GM10248 (cell line): ENCODE results near the gene KIF3A.

Experiments used
- CTCF ChIA-PET: fragments of 300-600 bp; sonication (Branson Sonifier 250); formaldehyde crosslinking; extraction: SDS; loops from one replicate; lab custom pipeline; 2021; ENCODE audit warnings: antibody characterized with exemption; lab: Yijun Ruan, JAX
- POLR2A ChIA-PET: fragments of 350-650 bp; sonication (Branson Sonifier 250); formaldehyde crosslinking; extraction: SDS; loops from one replicate; lab custom pipeline; 2020; ENCODE audit warnings: antibody characterized with exemption; lab: Yijun Ruan, JAX
- DNase-seq: peaks from one replicate; pipeline ENCODE4 v3.0.0; 2012; ENCODE audit errors: extremely low spot score
- CTCF ChIP-seq: IDR thresholded peaks from 2 replicates; pipeline ENCODE4 v1.5.1; 2012; ENCODE audit warnings: mild to moderate bottlenecking, low read depth; ENCODE audit errors: extremely low read depth, missing control alignments, control extremely low read depth

The KIF3A gene

GRCh38 chr5:132739232-132739631 lies 1.9 kb upstream of the KIF3A start:
- ChIA-PET POLR2A (no interaction called here), CTCF (interaction anchor here (1.6 to 4.2 kb wide), 4 partner anchors 8 to 81 kb away, joined by 3 to 20 read pairs (median 10); partner anchors contain the start of gene CCNI2)
- no peak for TF ChIP-seq CTCF
- no peak for DNase-seq

DNA sequence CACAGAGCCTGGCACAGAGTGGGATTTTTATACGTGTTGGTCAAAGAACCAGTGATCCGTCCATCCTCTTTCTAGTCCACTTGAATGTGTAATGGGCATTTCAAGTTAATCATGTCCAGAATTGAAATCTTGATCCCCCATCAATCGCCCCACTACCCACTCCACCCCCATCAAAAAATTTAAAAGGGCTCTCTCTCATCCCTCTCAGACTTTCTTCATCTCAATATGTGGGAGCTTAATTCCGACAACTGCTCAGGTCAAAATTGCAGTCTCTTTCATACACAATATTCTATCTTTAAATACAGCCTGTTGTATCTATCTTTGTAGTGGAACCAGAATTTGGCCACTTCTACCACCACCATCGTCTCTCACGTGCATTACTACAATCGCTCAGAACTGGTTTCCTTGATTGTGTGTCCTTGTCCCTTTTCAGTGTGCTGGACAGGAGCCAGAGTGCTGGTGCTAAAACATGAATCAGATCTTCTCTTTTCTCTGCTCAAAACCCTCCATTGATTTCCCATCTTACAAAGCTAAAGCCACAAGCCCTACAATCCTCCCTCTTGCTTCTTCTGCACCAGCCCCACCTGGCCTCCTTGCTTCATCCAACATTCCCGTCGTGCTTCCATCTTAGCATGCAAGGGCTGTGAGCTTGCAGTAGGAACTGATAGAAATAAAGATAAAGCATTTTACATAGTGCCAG lies 786 bp upstream of the KIF3A start:
- POLR2A ChIA-PET, result interaction anchor here (1.2 to 1.3 kb wide), 2 partner anchors 248 to 250 kb away, joined by 3 to 4 read pairs; partner anchors contain the start of gene IRF1
- CTCF ChIA-PET, result interaction anchor here (0.6 to 4.2 kb wide), 12 partner anchors 9 to 82 kb away, joined by 3 to 20 read pairs (median 4); partner anchors contain the start of genes CCNI2 and IL13
- no peak for TF ChIP-seq CTCF
- no peak for DNase-seq

DNA sequence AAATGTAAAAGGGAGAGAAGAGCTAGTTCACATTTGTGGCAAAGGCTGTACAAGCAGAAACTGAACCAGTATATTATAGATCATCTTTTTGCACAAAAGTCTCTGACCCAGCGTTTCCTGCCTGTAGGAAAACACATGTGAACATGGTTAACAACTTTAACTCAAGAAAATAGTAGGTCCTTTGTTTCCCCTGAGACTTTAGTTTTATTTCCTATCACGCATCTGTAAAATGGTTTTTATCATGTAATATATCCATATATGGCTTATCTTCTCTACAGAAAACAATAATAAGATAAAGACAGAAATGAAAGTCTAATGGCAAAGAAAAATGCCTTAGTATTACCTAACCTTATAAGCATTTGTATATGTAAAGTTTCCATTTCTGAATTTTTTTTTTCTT lies 2.7 kb downstream of the KIF3A start:
- no peak for TF ChIP-seq CTCF
- no peak for DNase-seq
- ChIA-PET CTCF (interaction anchor here (1.5 to 10.1 kb wide), 2 partner anchors 17 to 209 kb away, joined by 3 to 51 read pairs; no protein-coding TSS in a partner anchor), POLR2A (no interaction called here)

DNA sequence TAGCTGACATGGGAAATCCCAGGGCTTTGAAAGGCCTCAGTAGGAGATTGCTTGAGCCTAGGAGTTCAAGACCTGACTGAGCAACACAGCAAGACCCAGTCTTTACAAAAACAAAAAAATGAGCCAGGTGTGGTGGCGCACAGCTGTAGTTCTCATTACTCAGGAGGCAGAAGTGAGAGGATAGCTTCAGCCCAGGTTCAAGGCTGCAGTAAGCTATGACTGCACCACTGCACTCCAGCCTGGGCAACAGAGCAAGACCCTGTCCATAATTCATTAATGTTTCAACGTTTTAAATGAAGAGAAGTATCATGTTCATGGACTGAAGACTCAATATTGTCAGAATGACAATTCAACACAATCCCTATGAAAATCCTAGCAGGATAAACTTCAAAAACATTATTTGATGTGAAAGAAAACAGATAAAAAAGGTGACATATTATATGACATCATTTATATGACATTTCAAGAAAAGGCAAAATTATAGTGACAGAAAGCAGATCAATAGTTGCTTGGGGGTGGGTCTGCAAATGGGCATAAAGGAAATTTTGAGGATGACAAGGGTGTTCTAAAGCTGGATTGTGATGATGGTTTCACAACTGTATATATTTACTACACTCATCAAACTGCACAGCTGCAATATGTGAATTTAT lies 3.7 kb downstream of the KIF3A start:
- DNase-seq, result no peak
- TF ChIP-seq CTCF, result no peak
- CTCF ChIA-PET, result interaction anchor here (0.6 to 10.1 kb wide), 5 partner anchors 16 to 208 kb away, joined by 3 to 51 read pairs (median 3); no protein-coding TSS in a partner anchor
- POLR2A ChIA-PET, result no interaction called here

- CTCF ChIA-PET, result interaction anchor here (0.9 to 10.1 kb wide), 5 partner anchors 12 to 224 kb away, joined by 3 to 51 read pairs (median 3); no protein-coding TSS in a partner anchor
- no peak for TF ChIP-seq CTCF
These were observed 7.5 kb downstream of the KIF3A start for GRCh38 chr5:132729896-132730295.

DNA sequence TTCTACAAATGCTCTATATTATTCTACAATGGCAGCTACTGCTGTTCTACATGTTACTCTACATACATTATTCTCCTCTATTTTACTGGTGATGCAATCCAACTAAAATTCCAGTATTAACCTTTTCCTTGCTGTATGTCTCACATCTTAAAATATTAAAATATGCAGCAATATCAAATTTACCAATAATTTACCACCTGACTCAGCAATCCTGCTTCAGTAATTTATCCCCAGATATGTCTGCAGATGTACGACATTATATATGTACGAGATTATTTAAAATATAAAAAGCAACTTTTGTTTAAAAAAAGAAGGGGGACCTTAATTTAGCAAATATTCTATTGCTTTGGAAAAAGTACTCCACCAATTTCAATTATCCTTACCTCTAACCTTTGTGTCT lies 11.6 kb downstream of the KIF3A start:
- DNase-seq, result no peak
- POLR2A ChIA-PET, result no interaction called here
- TF ChIP-seq CTCF, result no peak
- CTCF ChIA-PET, result interaction anchor here (1.2 to 10.1 kb wide), 4 partner anchors 8 to 94 kb away, joined by 3 to 51 read pairs (median 4); partner anchors contain the start of gene KIF3A

More at GRCh38 chr5:132729896-132730295, 7.5 kb downstream of the KIF3A start:
- no peak for DNase-seq
- POLR2A ChIA-PET, result no interaction called here
